Keratinocyte (primary cell): ENCODE measurements around the gene RIPPLY2. TPM values are rescaled to one million over a fixed set of nuclear protein-coding genes. Genes with fewer than 3 reads are reported as not detected.

Experiments
- DNase-seq: peaks from one replicate; pipeline ENCODE4 v3.0.0-alpha.2; 2011; ENCODE audit warnings: low read depth, missing footprints, low spot score
- FAIRE-seq: peaks from 2 replicates; lab custom pipeline; 2011; peaks lifted over from hg19 to GRCh38; lab: Jason Lieb, UNC
- H2AFZ ChIP-seq: 2 replicates; pipeline ENCODE4 v1.6.0; 2012; ENCODE audit warnings: low read length, control low read depth, inconsistent platforms; ENCODE audit not compliant: control insufficient read depth
- H3K27ac ChIP-seq: 2 replicates; pipeline ENCODE4 v1.5.1; 2011; ENCODE audit warnings: low read length; ENCODE audit not compliant: control insufficient read depth, insufficient read depth
- H3K27me3 ChIP-seq: 3 replicates; pipeline ENCODE4 v1.6.0; 2011; ENCODE audit warnings: low read length; ENCODE audit not compliant: control insufficient read depth, insufficient read depth; ENCODE audit errors: extremely low read depth
- H3K36me3 ChIP-seq, 2 experiments: 2 replicates in 1 of 2; 3 replicates in 1 of 2; pipeline ENCODE4 v1.5.1; 2011; ENCODE audit warnings: low read length in 2 of 2, mild to moderate bottlenecking in 1 of 2; ENCODE audit not compliant: control insufficient read depth in 2 of 2, insufficient read depth in 2 of 2; ENCODE audit errors: extremely low read depth in 1 of 2
- H3K4me1 ChIP-seq: 3 replicates; pipeline ENCODE4 v1.5.1; 2011; ENCODE audit warnings: low read length; ENCODE audit not compliant: control insufficient read depth, insufficient read depth; ENCODE audit errors: extremely low read depth
- H3K4me2 ChIP-seq: 3 replicates; pipeline ENCODE4 v1.6.0; 2011; ENCODE audit warnings: low read depth, low read length; ENCODE audit not compliant: control insufficient read depth, insufficient read depth; ENCODE audit errors: extremely low read depth
- H3K4me3 ChIP-seq, 3 experiments: fragments of 200-600 bp in 1 of 3; sonication (generic) in 1 of 3; 2 replicates in 2 of 3; 3 replicates in 1 of 3; pipeline ENCODE4 v1.5.1; 2011 to 2016; ENCODE audit warnings: low read length in 3 of 3, mild to moderate bottlenecking in 3 of 3, control low read depth in 2 of 3, inconsistent platforms in 1 of 3, low read depth in 1 of 3, mixed read lengths in 1 of 3, mixed run types in 1 of 3, moderate library complexity in 1 of 3; ENCODE audit not compliant: control insufficient read depth in 2 of 3, insufficient read depth in 2 of 3; ENCODE audit errors: extremely low read depth in 1 of 3
- H3K79me2 ChIP-seq: 2 replicates; pipeline ENCODE4 v1.6.0; 2012; ENCODE audit warnings: low read length; ENCODE audit not compliant: control insufficient read depth, insufficient read depth
- H3K9ac ChIP-seq: 3 replicates; pipeline ENCODE4 v1.6.0; 2011; ENCODE audit warnings: low read length; ENCODE audit not compliant: control insufficient read depth, insufficient read depth; ENCODE audit errors: extremely low read depth
- H3K9me1 ChIP-seq: 3 replicates; pipeline ENCODE4 v1.6.0; 2011; ENCODE audit warnings: low read length; ENCODE audit not compliant: control insufficient read depth, insufficient read depth; ENCODE audit errors: extremely low read depth
- H3K9me3 ChIP-seq: 2 replicates; pipeline ENCODE4 v1.5.1; 2012; ENCODE audit warnings: low read depth, low read length; ENCODE audit not compliant: control insufficient read depth
- H4K20me1 ChIP-seq: 3 replicates; pipeline ENCODE4 v1.6.0; 2011; ENCODE audit warnings: low read length; ENCODE audit not compliant: control insufficient read depth, insufficient read depth; ENCODE audit errors: extremely low read depth
- CTCF ChIP-seq, 3 experiments: IDR thresholded peaks in 1 of 3; conservative IDR thresholded peaks in 1 of 3; optimal IDR thresholded peaks in 1 of 3; 2 replicates in 2 of 3; 3 replicates in 1 of 3; pipeline versions ENCODE3 to v1.5.1; 2011; ENCODE audit warnings: low read length in 3 of 3, mild to moderate bottlenecking in 3 of 3, moderate library complexity in 2 of 3, control low read depth in 1 of 3, inconsistent platforms in 1 of 3; ENCODE audit not compliant: insufficient read depth in 2 of 3; ENCODE audit errors: extremely low read depth in 1 of 3
- EZH2 ChIP-seq: IDR thresholded peaks from one replicate; pipeline ENCODE4 v1.6.1; 2012; ENCODE audit warnings: inconsistent platforms, mild to moderate bottlenecking, low read length, moderate library complexity
- dilution Hi-C: fragments of 300-500 bp; cut with MboI; formaldehyde crosslinking; loops from one replicate; pipeline ENCODE4 v1.7.0; 2020; ENCODE audit warnings: low sequenced_read_pairs; ENCODE audit not compliant: extremely low pct_ligation_motif_present
- polyA plus RNA-seq, 5 experiments: library from polyadenylated mRNA; depleted of rRNA in 3 of 5; stranded (reverse) in 3 of 5; stranded (forward) in 1 of 5; unstranded in 1 of 5; fragments of >200 nt; gene quantifications; 1 replicate in 1 of 5; 2 replicates in 3 of 5; 3 replicates in 1 of 5; pipeline versions ENCODE4 v1.2.1 to v1.2.3, GENCODE V29; 2011 to 2012; ENCODE audit warnings: missing spikeins in 2 of 5, low read depth in 1 of 5, low replicate concordance in 1 of 5

The RIPPLY2 gene
- polyA plus RNA-seq, 1 donor (not counting 4 experiments of a cell fraction or from before 2014, with no cell fraction given) = 0.60 TPM

GRCh38 chr6:83868639-83869038, 15.5 kb downstream of the RIPPLY2 start:
- FAIRE-seq (no peak), DNase-seq (no peak)
- Histone ChIP-seq H3K79me2 (peaks cover 5% of the 10 kb centered on the region), H3K36me3 (peaks cover 1 to 3% of the 10 kb centered on the region in 2 experiments), H3K9me3 (no peaks in the 10 kb centered on the region), H3K4me3 (no peak overlapping the region), H4K20me1 (no peaks in the 10 kb centered on the region), H3K27ac (peak overlapping the region; percentile 88), H3K9me1 (no peaks in the 10 kb centered on the region), H2AFZ (no peak overlapping the region), H3K27me3 (no peaks in the 10 kb centered on the region), H3K4me1 (peaks cover 18% of the 10 kb centered on the region), H3K4me2 (no peak overlapping the region), H3K9ac (no peak overlapping the region)
- dilution Hi-C loops = no loop called here
- no peak for TF ChIP-seq EZH2
- TF ChIP-seq CTCF (optimal IDR thresholded peaks at IDR 0.05 in 1 of 3, IDR thresholded peaks at IDR 0.05 in 1 of 3, conservative IDR thresholded peaks at IDR 0.05 in 1 of 3; ENCODE audit: extremely low read depth in 1 of 3, insufficient read depth in 2 of 3, low read length in 3 of 3) = no peak

GRCh38 chr6:83870649-83871048, 17.5 kb downstream of the RIPPLY2 start:
- H3K4me1 ChIP-seq = peaks cover 18% of the 10 kb centered on the region
- H2AFZ ChIP-seq = no peak overlapping the region
- no peak overlapping the region for H3K27ac ChIP-seq
- dilution Hi-C loops = no loop called here
- FAIRE-seq (no peak), DNase-seq (no peak)
- H3K4me3 ChIP-seq = no peak overlapping the region
- no peak overlapping the region for H3K4me2 ChIP-seq
- H3K79me2 ChIP-seq = peaks cover 6% of the 10 kb centered on the region
- no peaks in the 10 kb centered on the region for H3K9me3 ChIP-seq
- no peaks in the 10 kb centered on the region for H4K20me1 ChIP-seq
- H3K27me3 ChIP-seq = no peaks in the 10 kb centered on the region
- TF ChIP-seq EZH2 = no peak
- TF ChIP-seq CTCF (optimal IDR thresholded peaks at IDR 0.05 in 1 of 3, IDR thresholded peaks at IDR 0.05 in 1 of 3, conservative IDR thresholded peaks at IDR 0.05 in 1 of 3; ENCODE audit: extremely low read depth in 1 of 3, insufficient read depth in 2 of 3, low read length in 3 of 3) = no peak
- peaks cover 1 to 3% of the 10 kb centered on the region in 2 experiments for H3K36me3 ChIP-seq
- no peaks in the 10 kb centered on the region for H3K9me1 ChIP-seq
- no peak overlapping the region for H3K9ac ChIP-seq
